Naive thymus-derived CD4-positive, alpha-beta T cell (primary cell): ENCODE results near the gene CACUL1. TPM values are rescaled to one million over a fixed set of nuclear protein-coding genes. Genes with fewer than 3 reads are reported as not detected.
"Not testable (repeated sequence)": the region's sequence is repeated elsewhere in the genome, so short reads cannot be mapped to it uniquely, and the experiment has no call there.

Source experiments
- ATAC-seq: fragments of 150-1000 bp; cut with Tn5 transposase; 2 replicates; pipeline ENCODE4 v1.10.0; 2021; ENCODE audit warnings: mild to moderate bottlenecking, moderate library complexity
- CTCF ChIA-PET: fragments of 350-600 bp; sonication (Branson Sonifier 250); formaldehyde crosslinking; loops from one replicate; lab custom pipeline; 2021; ENCODE audit warnings: antibody characterized with exemption; lab: Charles Lee
- POLR2A ChIA-PET: fragments of 350-600 bp; sonication (Branson Sonifier 250); formaldehyde crosslinking; loops from one replicate; lab custom pipeline; 2021; ENCODE audit warnings: antibody characterized with exemption, inconsistent platforms; lab: Charles Lee
- DNase-seq, 9 donors: peaks; one replicate each; pipeline versions ENCODE4 v3.0.0 to v3.0.0-alpha.2; 2020 to 2022; ENCODE audit warnings: mixed read lengths in 1 of 9
- H3K27ac ChIP-seq: one replicate; pipeline ENCODE4 v1.7.0; 2013; ENCODE audit warnings: mild to moderate bottlenecking, low read depth, low read length, moderate library complexity
- H3K27me3 ChIP-seq, 2 donors: one replicate each; pipeline ENCODE4 v1.7.0; 2013; ENCODE audit warnings: low read length in 2 of 2, mild to moderate bottlenecking in 2 of 2, moderate library complexity in 2 of 2; ENCODE audit not compliant: control insufficient read depth in 2 of 2, insufficient read depth in 2 of 2
- H3K36me3 ChIP-seq, 3 experiments: 1 replicate in 2 of 3; 2 replicates in 1 of 3; pipeline ENCODE4 v1.7.0; 2013; ENCODE audit warnings: low read length in 3 of 3, mild to moderate bottlenecking in 3 of 3, moderate library complexity in 1 of 3; ENCODE audit not compliant: insufficient read depth in 3 of 3, control insufficient read depth in 2 of 3
- H3K4me1 ChIP-seq, 2 donors: one replicate each; pipeline ENCODE4 v1.7.0; 2013; ENCODE audit warnings: low read length in 2 of 2, mild to moderate bottlenecking in 2 of 2, moderate library complexity in 1 of 2; ENCODE audit not compliant: control insufficient read depth in 2 of 2, insufficient read depth in 2 of 2
- H3K4me3 ChIP-seq: 2 replicates; pipeline ENCODE4 v1.7.0; 2013; ENCODE audit warnings: mild to moderate bottlenecking, low read length
- H3K9me3 ChIP-seq, 3 experiments: 1 replicate in 2 of 3; 2 replicates in 1 of 3; pipeline ENCODE4 v1.7.0; 2013; ENCODE audit warnings: low read length in 3 of 3; ENCODE audit not compliant: control insufficient read depth in 2 of 3
- H3K27ac Mint-ChIP-seq, 9 donors: one replicate each; pipeline ENCODE4 v1.8.0; 2020 to 2022; ENCODE audit warnings: mixed read lengths in 9 of 9, mild to moderate bottlenecking in 8 of 9, moderate library complexity in 5 of 9, inconsistent platforms in 2 of 9
- H3K27me3 Mint-ChIP-seq, 5 donors: one replicate each; pipeline ENCODE4 v1.8.0; 2021 to 2022; ENCODE audit warnings: mixed read lengths in 5 of 5, mild to moderate bottlenecking in 1 of 5
- H3K36me3 Mint-ChIP-seq, 5 donors: one replicate each; pipeline ENCODE4 v1.8.0; 2020 to 2022; ENCODE audit warnings: mixed read lengths in 5 of 5, mild to moderate bottlenecking in 3 of 5, inconsistent platforms in 1 of 5
- H3K4me1 Mint-ChIP-seq, 7 donors: one replicate each; pipeline ENCODE4 v1.8.0; 2020 to 2022; ENCODE audit warnings: mixed read lengths in 7 of 7, mild to moderate bottlenecking in 3 of 7, inconsistent platforms in 1 of 7
- H3K4me3 Mint-ChIP-seq, 10 donors: one replicate each; pipeline ENCODE4 v1.8.0; 2020 to 2022; ENCODE audit warnings: mild to moderate bottlenecking in 10 of 10, mixed read lengths in 10 of 10, moderate library complexity in 6 of 10, inconsistent platforms in 2 of 10
- H3K9me3 Mint-ChIP-seq, 11 donors: one replicate each; pipeline ENCODE4 v1.8.0; 2020 to 2022; ENCODE audit warnings: mixed read lengths in 11 of 11, mild to moderate bottlenecking in 4 of 11, inconsistent platforms in 1 of 11, moderate library complexity in 1 of 11
- intact Hi-C, 2 donors: fragments of 100-400 bp; cut with micrococcal nuclease; formaldehyde crosslinking; loops; one replicate each; pipeline ENCODE4 v1.15.1; 2023
- polyA plus RNA-seq, 2 donors: library from polyadenylated mRNA; unstranded; fragments of 300-500 nt; fragmentation: Illumina TruSeq; gene quantifications; one replicate each; pipeline ENCODE4 v1.2.3, GENCODE V29; 2021
- total RNA-seq, 6 experiments: library from RNA in 5 of 6; stranded (reverse) in 5 of 6; gene quantifications; 1 replicate in 5 of 6; 2 replicates in 1 of 6; pipeline ENCODE4 v1.2.3 and lab custom pipeline; 2021 to 2026

CACUL1 gene
- total and polyA plus RNA-seq, 7 experiments from 2014 or later = 20.0 to 66.6 (median 32.4) TPM

- H3K27me3 ChIP-seq = no peaks in the 10 kb centered on the region
- no peaks in the 10 kb centered on the region for H3K36me3 ChIP-seq
- Mint-ChIP-seq H3K4me3 (no peak overlapping the region), H3K9me3 (no peaks in the 10 kb centered on the region), H3K27me3 (no peaks in the 10 kb centered on the region), H3K27ac (peak overlapping the region in 8 of 9 donors; percentile 58 to 87 (median 74)), H3K36me3 (peaks cover 0 to 20% (median 0%) of the 10 kb centered on the region in 5 donors), H3K4me1 (peaks cover 4 to 77% (median 59%) of the 10 kb centered on the region in 7 donors)
- DNase-seq (no peak), ATAC-seq (no peak)
- ChIA-PET POLR2A (interaction anchor here (0.6 to 0.9 kb wide), 2 partner anchors 25 to 27 kb away, joined by 3 read pairs; no protein-coding TSS in a partner anchor), CTCF (interaction anchor here (1.0 to 1.2 kb wide), 2 partner anchors 9 to 10 kb away, joined by 3 to 5 read pairs; no protein-coding TSS in a partner anchor)
- H3K9me3 ChIP-seq = no peaks in the 10 kb centered on the region
- peaks cover 0 to 23% of the 10 kb centered on the region in 2 donors for H3K4me1 ChIP-seq
- H3K27ac ChIP-seq = no peak overlapping the region
- H3K4me3 ChIP-seq = no peak overlapping the region
- intact Hi-C loops = no loop called here
Observed at GRCh38 chr10:118674226-118674919, 80.4 kb downstream of the CACUL1 start.

GRCh38 chr10:118672766-118673715 is 81.7 kb downstream of the CACUL1 start:
- H3K36me3 ChIP-seq = no peaks in the 10 kb centered on the region
- Mint-ChIP-seq H3K27me3 (no peaks in the 10 kb centered on the region), H3K36me3 (peaks cover 0 to 20% (median 0%) of the 10 kb centered on the region in 5 donors), H3K27ac (peak overlapping the region in 8 of 9 donors; percentile 34 to 90 (median 66)), H3K9me3 (no peaks in the 10 kb centered on the region), H3K4me1 (peaks cover 4 to 88% (median 70%) of the 10 kb centered on the region in 7 donors), H3K4me3 (peak overlapping the region in 1 of 10 donors; percentile 4)
- intact Hi-C loops = no loop called here
- H3K9me3 ChIP-seq = no peaks in the 10 kb centered on the region
- no peak overlapping the region for H3K27ac ChIP-seq
- CTCF ChIA-PET = interaction anchor here (1.5 kb wide), 1 partner anchor 48 kb away, joined by 4 read pairs; no protein-coding TSS in a partner anchor
- peaks cover 0 to 33% of the 10 kb centered on the region in 2 donors for H3K4me1 ChIP-seq
- POLR2A ChIA-PET = no interaction called here
- DNase-seq (no peak), ATAC-seq (no peak)
- no peaks in the 10 kb centered on the region for H3K27me3 ChIP-seq
- no peak overlapping the region for H3K4me3 ChIP-seq

- Histone ChIP-seq H3K9me3 (no peaks in the 10 kb centered on the region), H3K27ac (no peak overlapping the region), H3K4me1 (peaks cover 0 to 33% of the 10 kb centered on the region in 2 donors), H3K27me3 (no peaks in the 10 kb centered on the region), H3K4me3 (no peak overlapping the region), H3K36me3 (no peaks in the 10 kb centered on the region)
- CTCF ChIA-PET = interaction anchor here (1.5 kb wide), 1 partner anchor 48 kb away, joined by 4 read pairs; no protein-coding TSS in a partner anchor
- no peaks in the 10 kb centered on the region for H3K9me3 Mint-ChIP-seq
- H3K4me1 Mint-ChIP-seq = peaks cover 4 to 88% (median 64%) of the 10 kb centered on the region in 7 donors
- ATAC-seq (no peak), DNase-seq (no peak)
- H3K4me3 Mint-ChIP-seq = no peak overlapping the region
- POLR2A ChIA-PET = interaction anchor here (0.9 kb wide), 1 partner anchor 10 kb away, joined by 4 read pairs; no protein-coding TSS in a partner anchor
- peak overlapping the region in 6 of 9 donors; percentile 26 to 65 (median 42) for H3K27ac Mint-ChIP-seq
- peaks cover 0 to 20% (median 0%) of the 10 kb centered on the region in 5 donors for H3K36me3 Mint-ChIP-seq
- intact Hi-C loops = no loop called here
- H3K27me3 Mint-ChIP-seq = no peaks in the 10 kb centered on the region
Observed at GRCh38 chr10:118672153-118672552, 82.6 kb downstream of the CACUL1 start.

DNA sequence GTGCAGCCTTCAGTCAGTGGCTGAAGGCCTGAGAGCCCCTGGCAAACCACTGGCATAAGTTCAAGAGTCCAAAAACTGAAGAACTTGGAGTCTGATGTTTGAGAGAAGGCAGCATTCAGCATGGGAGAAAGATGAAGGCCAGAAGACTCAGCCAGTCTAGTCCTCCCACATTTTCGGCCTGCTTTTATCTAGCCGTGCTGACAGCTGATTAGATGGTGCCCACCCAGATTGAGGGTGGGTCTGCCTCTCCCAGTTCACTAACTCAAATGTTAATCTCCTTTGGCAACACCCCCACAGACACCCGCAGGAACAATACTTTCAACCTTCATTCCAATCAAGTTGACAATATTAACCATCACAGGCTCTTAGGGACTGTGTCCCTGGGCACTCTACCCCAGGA is 83.5 kb downstream of the CACUL1 start:
- H3K4me1 ChIP-seq = peaks cover 0 to 33% of the 10 kb centered on the region in 2 donors
- POLR2A ChIA-PET, H3K4me3 ChIP-seq, intact Hi-C loops, H3K27me3 ChIP-seq, H3K4me3 Mint-ChIP-seq, H3K27ac ChIP-seq, H3K27me3 Mint-ChIP-seq, H3K9me3 ChIP-seq, ATAC-seq, H3K9me3 Mint-ChIP-seq, H3K36me3 ChIP-seq, DNase-seq: not testable (repeated sequence)
- Mint-ChIP-seq H3K27ac (peak overlapping the region in 4 of 9 donors; percentile 15 to 47 (median 34)), H3K4me1 (peaks cover 4 to 90% (median 60%) of the 10 kb centered on the region in 7 donors), H3K36me3 (peaks cover 0 to 20% (median 0%) of the 10 kb centered on the region in 5 donors)
- CTCF ChIA-PET = interaction anchor here (0.9 to 1.5 kb wide), 2 partner anchors 41 to 49 kb away, joined by 3 to 4 read pairs; no protein-coding TSS in a partner anchor

DNA sequence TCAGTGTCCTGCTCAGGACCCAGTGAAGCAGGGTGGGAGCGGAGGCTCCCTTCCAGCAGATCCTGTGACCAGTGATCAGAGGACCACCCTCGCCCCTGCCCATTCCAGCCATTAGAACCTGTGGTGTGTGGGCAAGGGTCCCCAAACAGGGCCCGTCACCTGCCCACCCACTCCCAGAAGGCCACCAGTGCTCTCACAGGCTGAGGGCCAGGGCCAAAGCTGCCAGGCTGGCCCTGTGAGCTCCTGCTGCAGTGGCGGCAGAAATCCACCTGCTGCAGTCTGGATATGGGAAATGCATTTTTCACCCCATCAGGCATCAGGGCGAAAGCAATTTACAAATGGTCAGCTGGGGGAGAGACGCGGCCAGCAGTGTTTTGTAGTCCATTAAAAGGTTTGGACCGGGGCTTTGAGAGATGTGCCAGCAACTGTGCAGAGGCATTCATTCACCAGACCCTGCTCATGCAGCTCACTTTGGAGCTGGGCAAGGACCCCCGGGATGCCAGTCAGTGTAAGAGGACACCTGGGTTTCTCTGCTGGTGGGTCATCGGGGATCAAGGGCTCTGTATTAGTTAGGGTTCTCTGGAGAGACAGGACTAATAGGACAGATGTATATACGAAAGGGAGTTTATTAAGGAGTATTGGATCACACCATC is 84.2 kb downstream of the CACUL1 start:
- no peak for ATAC-seq
- Mint-ChIP-seq H3K27ac (peak overlapping the region in 3 of 9 donors; percentile 15 to 34 (median 33)), H3K36me3 (peaks cover 0 to 20% (median 0%) of the 10 kb centered on the region in 5 donors), H3K4me1 (peaks cover 4 to 84% (median 54%) of the 10 kb centered on the region in 7 donors), H3K4me3 (no peak overlapping the region), H3K27me3 (no peaks in the 10 kb centered on the region), H3K9me3 (no peaks in the 10 kb centered on the region)
- no peaks in the 10 kb centered on the region for H3K36me3 ChIP-seq
- intact Hi-C loops = no loop called here
- CTCF ChIA-PET = interaction anchor here (0.9 kb wide), 1 partner anchor 41 kb away, joined by 3 read pairs; no protein-coding TSS in a partner anchor
- POLR2A ChIA-PET = no interaction called here
- H3K27ac ChIP-seq = no peak overlapping the region
- peaks cover 0 to 33% of the 10 kb centered on the region in 2 donors for H3K4me1 ChIP-seq
- H3K4me3 ChIP-seq = no peak overlapping the region
- no peak for DNase-seq
- H3K9me3 ChIP-seq = no peaks in the 10 kb centered on the region
- H3K27me3 ChIP-seq = no peaks in the 10 kb centered on the region
